Heart left ventricle (tissue), 16 donors: ENCODE data around the gene DHCR7. TPM values are rescaled to one million over a fixed set of nuclear protein-coding genes. Genes with fewer than 3 reads are reported as not detected.

ENCODE experiments used
- ATAC-seq, 4 donors: fragments of 200-7000 bp; cut with Tn5 transposase; one replicate each; pipeline ENCODE4 v1.9.1; 2020 to 2022; ENCODE audit warnings: moderate library complexity in 4 of 4, mild to moderate bottlenecking in 3 of 4, moderate number of reproducible peaks in 1 of 4
- DNase-seq, 5 donors: peaks; one replicate each; pipeline ENCODE4 v3.0.0-alpha.2; 2020
- H3K27ac ChIP-seq, 12 donors: fragments of 200-600 bp; sonication (generic) in 4 of 12; one replicate each; pipeline versions ENCODE4 v1.5.0 to v1.8.0; 2016 to 2022; ENCODE audit warnings: mild to moderate bottlenecking in 2 of 12
- H3K27me3 ChIP-seq, 9 donors: fragments of 200-600 bp; sonication (generic) in 2 of 9; one replicate each; pipeline versions ENCODE4 v1.5.1 to v1.8.0; 2016 to 2022; ENCODE audit warnings: mild to moderate bottlenecking in 3 of 9
- H3K36me3 ChIP-seq, 9 donors: fragments of 200-600 bp; sonication (generic) in 2 of 9; one replicate each; pipeline versions ENCODE4 v1.5.0 to v1.8.0; 2018 to 2022; ENCODE audit warnings: mild to moderate bottlenecking in 2 of 9
- H3K4me1 ChIP-seq, 12 donors: fragments of 200-600 bp; sonication (generic) in 4 of 12; one replicate each; pipeline versions ENCODE4 v1.5.0 to v1.8.0; 2016 to 2022; ENCODE audit warnings: mild to moderate bottlenecking in 3 of 12
- H3K4me3 ChIP-seq, 12 donors: fragments of 200-600 bp; sonication (generic) in 4 of 12; one replicate each; pipeline versions ENCODE4 v1.5.0 to v1.8.0; 2017 to 2022; ENCODE audit warnings: mild to moderate bottlenecking in 9 of 12, moderate library complexity in 4 of 12
- H3K9me3 ChIP-seq, 12 donors: fragments of 200-600 bp; sonication (generic) in 4 of 12; one replicate each; pipeline versions ENCODE4 v1.5.0 to v1.8.0; 2016 to 2022; ENCODE audit warnings: mild to moderate bottlenecking in 1 of 12
- POLR2A ChIP-seq, 2 donors: fragments of 450-650 bp; IDR thresholded peaks; one replicate each; pipeline ENCODE4 v1.6.1; 2017; ENCODE audit warnings: antibody characterized with exemption in 2 of 2, mild to moderate bottlenecking in 2 of 2, moderate library complexity in 2 of 2
- WGBS, 4 donors: extraction: QIAGEN DNeasy Blood & Tissue Kit in 2 of 4; methylation state at CpG; one replicate each; pipeline versions ENCODE4 v1.1.5 to v1.1.7; 2013 to 2018; 5-methylcytosine and 5-hydroxymethylcytosine counted together
- intact Hi-C, 10 donors: fragments of 100-400 bp; cut with DNase I; formaldehyde crosslinking; loops; one replicate each; pipeline versions ENCODE4 v1.11.1 to v1.14.2; 2022
- polyA plus RNA-seq, 2 donors: library from polyadenylated mRNA; stranded (reverse); fragments of 200-250 nt; gene quantifications; one replicate each; pipeline ENCODE4 v1.2.3, GENCODE V29; 2013
- total RNA-seq, 9 donors: library from RNA; depleted of rRNA in 2 of 9; stranded (reverse); fragments of >200 nt in 2 of 9; fragmentation: NEBNext Ultra II Directional in 3 of 9; extraction: Animal tissue kit (Norgen Biotek cat#: 25700) in 3 of 9; gene quantifications; one replicate each; pipeline versions ENCODE4 v1.1.0 to v1.2.4, GENCODE V29; 2016 to 2023
- TF ChIP-seq, protein P1 (sequence below), 12 donors: fragments of 200-600 bp; sonication (generic) in 4 of 12; IDR thresholded peaks; one replicate each; pipeline versions ENCODE4 v1.5.0 to v1.8.0; 2018 to 2022; ENCODE audit warnings: antibody characterized with exemption in 12 of 12, mild to moderate bottlenecking in 5 of 12
- donor health status: ischemic (EF 13 %, LVEDD 7.1; RV severe dilation, severe dysfunction).
- donor health status: healthy with polysubstance abuse.
- donor health status: DM: no; HTN: yes; CAD: no.
- donor health status: DM: no; HTN: no; CAD: no.
- donor health status: ischemic (EF 25% LVEDD 6.9; RV normal size, moderate dysfunction).
- donor health status: ischemic (EF 25% LVEDD 5.7; RV mildly dilated, moderate dysfunction).
- donor health status: healthy.
- donor health status: DM: yes; HTN: yes; CAD: no.
- donor health status: ischemic (EF 35%, LVEDD 5.7; RV mildly dilated, moderate dysfunction).
- donor health status: nonischemic (EF 11% LVEDD 7.7; RV severe dilation, severe dysfunction).
- donor health status: DM: yes; HTN: yes; CAD: no.
- donor health status: PGD.
- donor health status: ischemic (EF 29% LVEDD 5.4; RV normal size, mild dysfunction).
- donor health status: nonischemic (EF 23%, LVEDD 6.1; RV moderate dilation, normal function).

Gene DHCR7
- total and polyA plus RNA-seq, 11 donors, result 12.6 to 44.5 (median 25.8) TPM

DNA sequence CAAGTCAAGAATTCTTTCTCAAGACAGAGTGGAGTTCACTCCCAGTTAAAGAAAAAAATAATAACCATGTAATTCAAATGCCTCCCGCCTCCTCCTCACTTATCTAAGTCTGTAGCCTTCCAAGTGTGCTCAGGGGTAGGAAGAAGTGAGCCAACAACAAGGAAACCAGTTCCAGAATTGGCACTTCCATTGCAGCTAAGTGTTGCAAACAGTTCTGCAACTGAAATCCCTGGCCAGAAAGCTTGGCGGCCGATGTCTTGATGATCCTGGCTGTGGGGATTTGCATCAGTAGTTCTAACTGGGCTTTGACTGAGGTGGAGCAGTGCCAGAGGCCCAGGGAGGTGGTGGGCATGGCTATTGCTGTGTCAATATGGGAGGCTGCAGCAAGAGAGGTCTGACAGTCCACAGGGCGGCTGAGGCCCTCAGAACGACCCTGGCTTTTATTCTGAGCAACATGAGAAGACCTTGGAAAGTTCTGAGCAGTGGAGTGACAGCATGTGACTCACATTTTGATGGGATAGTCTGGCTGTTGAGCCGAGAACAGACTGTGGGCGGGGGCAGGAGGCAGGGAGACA is 19.2 kb downstream of the DHCR7 start:
- Histone ChIP-seq H3K4me3 (no peak overlapping the region), H3K36me3 (no peaks in the 10 kb centered on the region), H3K27ac (no peak overlapping the region), H3K9me3 (peaks cover 0 to 7% (median 0%) of the 10 kb centered on the region in 12 donors), H3K4me1 (peaks cover 0 to 15% (median 7%) of the 10 kb centered on the region in 12 donors), H3K27me3 (no peaks in the 10 kb centered on the region)
- TF ChIP-seq, protein P1, sequence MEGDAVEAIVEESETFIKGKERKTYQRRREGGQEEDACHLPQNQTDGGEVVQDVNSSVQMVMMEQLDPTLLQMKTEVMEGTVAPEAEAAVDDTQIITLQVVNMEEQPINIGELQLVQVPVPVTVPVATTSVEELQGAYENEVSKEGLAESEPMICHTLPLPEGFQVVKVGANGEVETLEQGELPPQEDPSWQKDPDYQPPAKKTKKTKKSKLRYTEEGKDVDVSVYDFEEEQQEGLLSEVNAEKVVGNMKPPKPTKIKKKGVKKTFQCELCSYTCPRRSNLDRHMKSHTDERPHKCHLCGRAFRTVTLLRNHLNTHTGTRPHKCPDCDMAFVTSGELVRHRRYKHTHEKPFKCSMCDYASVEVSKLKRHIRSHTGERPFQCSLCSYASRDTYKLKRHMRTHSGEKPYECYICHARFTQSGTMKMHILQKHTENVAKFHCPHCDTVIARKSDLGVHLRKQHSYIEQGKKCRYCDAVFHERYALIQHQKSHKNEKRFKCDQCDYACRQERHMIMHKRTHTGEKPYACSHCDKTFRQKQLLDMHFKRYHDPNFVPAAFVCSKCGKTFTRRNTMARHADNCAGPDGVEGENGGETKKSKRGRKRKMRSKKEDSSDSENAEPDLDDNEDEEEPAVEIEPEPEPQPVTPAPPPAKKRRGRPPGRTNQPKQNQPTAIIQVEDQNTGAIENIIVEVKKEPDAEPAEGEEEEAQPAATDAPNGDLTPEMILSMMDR (IDR thresholded peaks at IDR 0.05), result no peak
- no peak for TF ChIP-seq POLR2A (IDR thresholded peaks at IDR 0.05)
- peak in 2 of 4 donors; percentile 27 to 44 for ATAC-seq
- intact Hi-C loops, result loop anchor here in 1 of 10 donors (10.0 kb wide), 1 partner anchor 614 kb away; no protein-coding TSS in a partner anchor
- 66 to 76% (median 67%) methylated on average over 7 of the region's 7 CpGs for WGBS, 4 donors
- DNase-seq, result peak in 1 of 5 donors; percentile 48

DNA sequence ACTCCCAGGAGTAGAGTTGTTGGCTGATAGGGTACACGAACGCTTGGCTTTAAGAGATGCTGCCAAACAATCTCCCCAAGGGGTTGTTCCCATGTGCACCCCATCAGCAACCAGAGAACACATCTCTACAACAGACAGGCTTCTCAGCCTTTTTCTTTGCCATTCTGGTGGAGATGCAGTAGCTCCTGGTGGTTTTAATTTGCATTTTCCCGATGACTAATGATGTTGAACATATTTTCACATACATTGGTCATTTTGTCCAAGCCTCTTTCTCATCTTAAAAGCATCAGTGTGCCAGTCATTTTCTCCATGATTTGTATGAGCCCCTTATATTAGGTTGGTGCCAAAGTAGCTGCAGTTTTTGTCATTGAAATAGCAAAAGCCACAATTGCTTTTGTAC is 21.8 kb downstream of the DHCR7 start:
- no peak overlapping the region for H3K4me3 ChIP-seq
- no peak for TF ChIP-seq POLR2A (IDR thresholded peaks at IDR 0.05)
- TF ChIP-seq, protein P1 (IDR thresholded peaks at IDR 0.05), result no peak
- H3K27ac ChIP-seq, result no peak overlapping the region
- H3K4me1 ChIP-seq, result peaks cover 0 to 5% (median 0%) of the 10 kb centered on the region in 12 donors
- no peaks in the 10 kb centered on the region for H3K27me3 ChIP-seq
- no peak for ATAC-seq
- no peaks in the 10 kb centered on the region for H3K36me3 ChIP-seq
- intact Hi-C loops, result loop anchor here in 1 of 10 donors (10.0 kb wide), 1 partner anchor 612 kb away; no protein-coding TSS in a partner anchor
- DNase-seq, result no peak
- H3K9me3 ChIP-seq, result peaks cover 0 to 7% (median 0%) of the 10 kb centered on the region in 12 donors
- 72 to 80% (median 77%) methylated on average over 3 of the region's 3 CpGs for WGBS, 4 donors

DNA sequence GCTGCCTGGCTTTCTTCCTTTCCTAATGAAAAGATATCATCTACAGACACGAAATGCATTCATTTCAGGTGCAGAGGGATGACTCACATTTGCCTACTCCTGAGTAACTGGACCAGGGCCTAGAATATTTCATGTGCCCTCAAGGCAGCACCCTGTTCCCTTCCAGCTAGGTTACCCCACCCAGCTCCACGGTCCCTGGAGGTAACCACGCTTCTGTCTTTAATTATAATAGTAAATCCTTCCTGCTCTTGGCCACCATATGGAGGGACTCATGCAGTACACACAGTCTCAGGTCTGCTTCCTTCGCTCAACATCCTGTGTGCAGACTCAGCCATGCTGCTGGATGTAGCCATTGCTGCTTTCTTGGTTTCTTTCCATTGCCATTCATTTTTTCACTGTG is 22.3 kb downstream of the DHCR7 start:
- WGBS, 4 donors, result 70 to 74% (median 70%) methylated on average over 4 of the region's 4 CpGs
- ATAC-seq, result no peak
- Histone ChIP-seq H3K9me3 (peaks cover 0 to 7% (median 0%) of the 10 kb centered on the region in 12 donors), H3K27ac (no peak overlapping the region), H3K36me3 (no peaks in the 10 kb centered on the region), H3K27me3 (no peaks in the 10 kb centered on the region), H3K4me1 (peaks cover 0 to 5% (median 0%) of the 10 kb centered on the region in 12 donors), H3K4me3 (no peak overlapping the region)
- no peak for DNase-seq
- TF ChIP-seq POLR2A (IDR thresholded peaks at IDR 0.05), result no peak
- TF ChIP-seq, protein P1 (IDR thresholded peaks at IDR 0.05), result no peak
- intact Hi-C loops, result loop anchor here in 1 of 10 donors (10.0 kb wide), 1 partner anchor 611 kb away; no protein-coding TSS in a partner anchor

DNA sequence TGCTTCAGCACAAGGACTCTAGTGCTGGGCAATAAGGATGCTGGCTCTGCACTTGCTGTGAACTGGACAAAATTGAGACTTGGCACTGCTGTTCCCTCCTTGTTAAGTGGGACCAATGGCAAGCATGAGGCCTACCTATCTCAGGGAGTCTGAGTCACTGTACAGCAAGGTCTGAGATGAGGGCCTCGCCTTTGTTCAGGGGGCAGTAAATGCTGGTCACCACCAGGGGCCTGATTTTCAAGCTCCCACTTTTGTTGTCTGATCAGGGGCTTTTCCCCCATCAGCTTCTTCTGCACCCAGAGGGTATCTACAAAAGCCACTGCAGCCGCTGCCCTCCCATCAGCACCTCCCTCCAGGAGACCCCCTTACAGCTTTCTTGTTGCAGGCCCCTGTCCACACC is 22.8 kb downstream of the DHCR7 start:
- no peaks in the 10 kb centered on the region for H3K27me3 ChIP-seq
- ATAC-seq (no peak), DNase-seq (no peak)
- H3K27ac ChIP-seq, result no peak overlapping the region
- no peaks in the 10 kb centered on the region for H3K36me3 ChIP-seq
- WGBS, 4 donors, result 84 to 90% (median 88%) methylated on average over 2 of the region's 2 CpGs
- intact Hi-C loops, result loop anchor here in 1 of 10 donors (10.0 kb wide), 1 partner anchor 611 kb away; no protein-coding TSS in a partner anchor
- H3K4me3 ChIP-seq, result no peak overlapping the region
- peaks cover 0 to 5% (median 0%) of the 10 kb centered on the region in 12 donors for H3K4me1 ChIP-seq
- H3K9me3 ChIP-seq, result peaks cover 0 to 7% (median 0%) of the 10 kb centered on the region in 12 donors
- TF ChIP-seq, protein P1 (IDR thresholded peaks at IDR 0.05), result no peak
- TF ChIP-seq POLR2A (IDR thresholded peaks at IDR 0.05), result no peak
